CD14-positive monocyte (primary cell): ENCODE results near the gene TMEM14B. TPM values are rescaled to one million over a fixed set of nuclear protein-coding genes. Genes with fewer than 3 reads are reported as not detected.

ENCODE experiments used
- DNase-seq, 3 donors: peaks; one replicate each; pipeline ENCODE4 v3.0.0-alpha.2; 2011 to 2022
- H2AFZ ChIP-seq: 2 replicates; pipeline ENCODE4 v1.6.0; 2012; ENCODE audit warnings: mild to moderate bottlenecking, low read depth, low read length, inconsistent platforms; ENCODE audit not compliant: insufficient read depth, poor library complexity, severe bottlenecking
- H3K27ac ChIP-seq, 2 donors: 1 replicate in 1 of 2; 2 replicates in 1 of 2; pipeline ENCODE4 v1.5.1; 2012 to 2013; ENCODE audit warnings: low read length in 2 of 2, control low read depth in 1 of 2, inconsistent platforms in 1 of 2, low read depth in 1 of 2, mild to moderate bottlenecking in 1 of 2
- H3K27me3 ChIP-seq, 2 donors: one replicate each; pipeline versions ENCODE4 v1.6.0 to v1.6.1; 2011 to 2013; ENCODE audit warnings: low read length in 2 of 2; ENCODE audit not compliant: control insufficient read depth in 2 of 2, insufficient read depth in 2 of 2
- H3K36me3 ChIP-seq, 2 donors: replicated peaks in 1 of 2; 1 replicate in 1 of 2; 2 replicates in 1 of 2; pipeline versions ENCODE4 v1.5.1 to v1.6.1; 2012 to 2013; ENCODE audit warnings: low read length in 2 of 2, control low read depth in 1 of 2, inconsistent platforms in 1 of 2, mild to moderate bottlenecking in 1 of 2; ENCODE audit not compliant: insufficient read depth in 2 of 2, control insufficient read depth in 1 of 2
- H3K4me1 ChIP-seq, 2 donors: 1 replicate in 1 of 2; 2 replicates in 1 of 2; pipeline versions ENCODE4 v1.5.1 to v1.6.1; 2012 to 2013; ENCODE audit warnings: low read length in 2 of 2, control low read depth in 1 of 2, inconsistent platforms in 1 of 2, mild to moderate bottlenecking in 1 of 2, moderate library complexity in 1 of 2; ENCODE audit not compliant: insufficient read depth in 2 of 2, control insufficient read depth in 1 of 2
- H3K4me2 ChIP-seq: replicated peaks from 2 replicates; pipeline ENCODE3; 2012; ENCODE audit warnings: low read length, moderate library complexity, mild to moderate bottlenecking; ENCODE audit not compliant: poor library complexity, severe bottlenecking; ENCODE audit errors: extremely low read depth
- H3K4me3 ChIP-seq, 3 experiments: fragments of 200-600 bp in 1 of 3; sonication (generic) in 1 of 3; replicated peaks in 1 of 3; 1 replicate in 2 of 3; 2 replicates in 1 of 3; pipeline ENCODE4 v1.5.1; 2011 to 2013; ENCODE audit warnings: low read length in 3 of 3, mild to moderate bottlenecking in 3 of 3, control low read depth in 2 of 3, low read depth in 2 of 3, inconsistent platforms in 1 of 3, moderate library complexity in 1 of 3
- H3K79me2 ChIP-seq: 2 replicates; pipeline ENCODE4 v1.6.0; 2012; ENCODE audit warnings: mild to moderate bottlenecking, control low read depth, inconsistent platforms, low read length, moderate library complexity; ENCODE audit not compliant: insufficient read depth
- H3K9ac ChIP-seq: 2 replicates; pipeline ENCODE4 v1.6.0; 2017; ENCODE audit warnings: low read length, mild to moderate bottlenecking; ENCODE audit not compliant: insufficient read depth, poor library complexity, severe bottlenecking
- H3K9me3 ChIP-seq, 2 donors: replicated peaks in 1 of 2; 1 replicate in 1 of 2; 2 replicates in 1 of 2; pipeline versions ENCODE4 v1.5.1 to v1.6.1; 2012 to 2013; ENCODE audit warnings: low read length in 2 of 2, control low read depth in 1 of 2; ENCODE audit not compliant: control insufficient read depth in 1 of 2, insufficient read depth in 1 of 2
- H4K20me1 ChIP-seq: 2 replicates; pipeline ENCODE4 v1.6.0; 2012; ENCODE audit warnings: mild to moderate bottlenecking, low read length, control low read depth, moderate library complexity; ENCODE audit not compliant: insufficient read depth
- H3K27ac Mint-ChIP-seq, 7 donors: one replicate each; pipeline ENCODE4 v1.8.0; 2020; ENCODE audit warnings: mild to moderate bottlenecking in 7 of 7, mixed read lengths in 7 of 7, moderate library complexity in 6 of 7, inconsistent platforms in 2 of 7
- H3K27me3 Mint-ChIP-seq, 3 donors: one replicate each; pipeline ENCODE4 v1.8.0; 2021 to 2022; ENCODE audit warnings: low read depth in 3 of 3, mild to moderate bottlenecking in 3 of 3, mixed read lengths in 3 of 3, moderate library complexity in 3 of 3, inconsistent platforms in 1 of 3
- H3K36me3 Mint-ChIP-seq, 2 donors: one replicate each; pipeline ENCODE4 v1.8.0; 2020; ENCODE audit warnings: mixed read lengths in 2 of 2, inconsistent platforms in 1 of 2, mild to moderate bottlenecking in 1 of 2
- H3K4me1 Mint-ChIP-seq: one replicate; pipeline ENCODE4 v1.8.0; 2020; ENCODE audit warnings: mild to moderate bottlenecking, mixed read lengths
- H3K4me3 Mint-ChIP-seq, 2 donors: one replicate each; pipeline ENCODE4 v1.8.0; 2020; ENCODE audit warnings: mild to moderate bottlenecking in 2 of 2, mixed read lengths in 2 of 2, moderate library complexity in 1 of 2
- H3K9me3 Mint-ChIP-seq, 7 donors: one replicate each; pipeline ENCODE4 v1.8.0; 2020 to 2022; ENCODE audit warnings: mixed read lengths in 7 of 7, mild to moderate bottlenecking in 6 of 7, moderate library complexity in 6 of 7, inconsistent platforms in 2 of 7
- WGBS: methylation state at CpG from one replicate; pipeline ENCODE4 v1.1.5; 2013; ENCODE audit warnings: missing lambda C conversion rate; ENCODE audit not compliant: insufficient coverage; 5-methylcytosine and 5-hydroxymethylcytosine counted together
- intact Hi-C, 2 donors: fragments of 100-400 bp; cut with micrococcal nuclease; formaldehyde crosslinking; loops; one replicate each; pipeline versions ENCODE4 v1.15.0 to v1.15.1; 2023
- polyA plus RNA-seq, 3 donors: library from polyadenylated mRNA; depleted of rRNA in 1 of 3; unstranded in 2 of 3; stranded (reverse) in 1 of 3; fragments of 300-500 nt in 2 of 3; fragments of >200 nt in 1 of 3; fragmentation: Illumina TruSeq in 2 of 3; gene quantifications; 1 replicate in 2 of 3; 2 replicates in 1 of 3; pipeline ENCODE4 v1.2.3, GENCODE V29; 2012 to 2021
- TF ChIP-seq, protein P1 (sequence below): fragments of 200-600 bp; IDR thresholded peaks from one replicate; pipeline ENCODE4 v1.8.0; 2022; ENCODE audit warnings: antibody characterized with exemption, mild to moderate bottlenecking

Gene TMEM14B
- polyA plus RNA-seq, 3 donors: 38.8 to 185 (median 141) TPM

DNA sequence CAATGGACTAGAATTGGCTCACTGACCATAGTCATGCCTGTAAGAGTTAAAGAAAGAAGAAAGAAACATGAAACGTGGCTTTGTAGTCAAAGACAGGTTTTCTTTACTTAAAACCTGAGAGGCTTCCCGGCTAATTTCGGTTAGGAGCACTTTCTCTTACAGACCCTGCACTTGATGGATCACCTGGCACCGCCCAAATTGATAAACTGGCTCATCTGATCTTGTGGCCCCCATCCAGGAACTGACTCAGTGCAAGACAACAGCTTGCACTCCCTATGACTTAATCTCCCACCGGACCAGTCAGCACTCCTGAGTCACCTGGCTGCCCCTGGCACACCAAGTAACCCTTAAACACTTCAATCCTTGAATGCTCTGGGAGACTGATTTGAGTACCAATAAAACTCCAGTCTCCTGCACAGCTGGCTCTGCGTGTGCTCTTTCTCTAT, 12.3 kb downstream of the TMEM14B start:
- Histone ChIP-seq H3K4me2 (no peak overlapping the region), H3K79me2 (no peaks in the 10 kb centered on the region), H4K20me1 (peaks cover 15% of the 10 kb centered on the region), H3K9me3 (no peaks in the 10 kb centered on the region), H3K27me3 (no peaks in the 10 kb centered on the region), H3K9ac (no peak overlapping the region), H3K4me1 (no peaks in the 10 kb centered on the region), H3K4me3 (no peak overlapping the region), H2AFZ (no peak overlapping the region), H3K36me3 (peaks cover 21 to 44% of the 10 kb centered on the region in 2 donors), H3K27ac (no peak overlapping the region)
- H3K36me3 Mint-ChIP-seq: peaks cover 52 to 56% of the 10 kb centered on the region in 2 donors
- peak overlapping the region in 1 of 7 donors; percentile 0 for H3K27ac Mint-ChIP-seq
- TF ChIP-seq, protein P1, sequence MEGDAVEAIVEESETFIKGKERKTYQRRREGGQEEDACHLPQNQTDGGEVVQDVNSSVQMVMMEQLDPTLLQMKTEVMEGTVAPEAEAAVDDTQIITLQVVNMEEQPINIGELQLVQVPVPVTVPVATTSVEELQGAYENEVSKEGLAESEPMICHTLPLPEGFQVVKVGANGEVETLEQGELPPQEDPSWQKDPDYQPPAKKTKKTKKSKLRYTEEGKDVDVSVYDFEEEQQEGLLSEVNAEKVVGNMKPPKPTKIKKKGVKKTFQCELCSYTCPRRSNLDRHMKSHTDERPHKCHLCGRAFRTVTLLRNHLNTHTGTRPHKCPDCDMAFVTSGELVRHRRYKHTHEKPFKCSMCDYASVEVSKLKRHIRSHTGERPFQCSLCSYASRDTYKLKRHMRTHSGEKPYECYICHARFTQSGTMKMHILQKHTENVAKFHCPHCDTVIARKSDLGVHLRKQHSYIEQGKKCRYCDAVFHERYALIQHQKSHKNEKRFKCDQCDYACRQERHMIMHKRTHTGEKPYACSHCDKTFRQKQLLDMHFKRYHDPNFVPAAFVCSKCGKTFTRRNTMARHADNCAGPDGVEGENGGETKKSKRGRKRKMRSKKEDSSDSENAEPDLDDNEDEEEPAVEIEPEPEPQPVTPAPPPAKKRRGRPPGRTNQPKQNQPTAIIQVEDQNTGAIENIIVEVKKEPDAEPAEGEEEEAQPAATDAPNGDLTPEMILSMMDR: no peak
- peaks cover 1% of the 10 kb centered on the region for H3K4me1 Mint-ChIP-seq
- H3K9me3 Mint-ChIP-seq: no peaks in the 10 kb centered on the region
- H3K27me3 Mint-ChIP-seq: no peaks in the 10 kb centered on the region
- H3K4me3 Mint-ChIP-seq: no peak overlapping the region
- DNase-seq: no peak
- intact Hi-C loops: no loop called here
- 98% methylated on average over 6 of the region's 6 CpGs for WGBS

DNA sequence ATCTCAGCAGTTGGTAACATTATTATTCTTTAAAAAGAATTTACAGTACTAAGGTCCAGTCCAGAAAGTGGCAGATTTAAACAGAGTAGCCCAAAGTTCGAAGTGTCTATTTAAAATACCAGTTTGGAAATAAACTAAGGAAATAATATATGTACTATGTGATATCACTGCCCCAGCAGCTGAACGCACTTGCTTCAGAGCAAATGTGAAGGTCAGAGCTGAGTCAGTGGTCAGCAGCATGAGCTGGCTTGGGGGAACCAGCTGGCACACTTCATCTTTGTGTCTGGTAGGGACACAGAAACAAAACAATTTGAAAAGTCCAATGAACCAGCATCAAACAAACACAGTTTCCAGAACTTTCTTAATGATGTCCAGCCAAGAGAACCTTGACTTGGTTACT, 15.4 kb downstream of the TMEM14B start:
- Histone ChIP-seq H3K9me3 (no peaks in the 10 kb centered on the region), H3K79me2 (no peaks in the 10 kb centered on the region), H3K4me1 (no peaks in the 10 kb centered on the region), H2AFZ (no peak overlapping the region), H3K36me3 (peaks cover under 1 to 13% of the 10 kb centered on the region in 2 donors), H3K27me3 (no peaks in the 10 kb centered on the region), H3K27ac (no peak overlapping the region), H4K20me1 (peaks cover 10% of the 10 kb centered on the region), H3K4me2 (no peak overlapping the region), H3K4me3 (no peak overlapping the region), H3K9ac (no peak overlapping the region)
- Mint-ChIP-seq H3K27ac (no peak overlapping the region), H3K9me3 (no peaks in the 10 kb centered on the region), H3K27me3 (no peaks in the 10 kb centered on the region), H3K36me3 (peaks cover 29 to 35% of the 10 kb centered on the region in 2 donors), H3K4me3 (no peak overlapping the region), H3K4me1 (peaks cover 5% of the 10 kb centered on the region)
- intact Hi-C loops: no loop called here
- DNase-seq: no peak
- TF ChIP-seq, protein P1: no peak
- WGBS: 100% methylated on average over 1 of the region's 2 CpGs
